Stimulated activated CD4-positive, alpha-beta T cell treated with anti-CD3 and anti-CD28 coated beads, Interleukin-12 subunit alpha, Interleukin-12 subunit beta, amount 100 ng/mL, for 4 hours (primary cell): ENCODE measurements around the gene GTF2H2.
"Not testable (repeated sequence)": the region's sequence is repeated elsewhere in the genome, so short reads cannot be mapped to it uniquely, and the experiment has no call there.

Experiments
- DNase-seq: peaks from one replicate; pipeline ENCODE4 v3.0.0-alpha.2; 2020

Gene GTF2H2

DNA sequence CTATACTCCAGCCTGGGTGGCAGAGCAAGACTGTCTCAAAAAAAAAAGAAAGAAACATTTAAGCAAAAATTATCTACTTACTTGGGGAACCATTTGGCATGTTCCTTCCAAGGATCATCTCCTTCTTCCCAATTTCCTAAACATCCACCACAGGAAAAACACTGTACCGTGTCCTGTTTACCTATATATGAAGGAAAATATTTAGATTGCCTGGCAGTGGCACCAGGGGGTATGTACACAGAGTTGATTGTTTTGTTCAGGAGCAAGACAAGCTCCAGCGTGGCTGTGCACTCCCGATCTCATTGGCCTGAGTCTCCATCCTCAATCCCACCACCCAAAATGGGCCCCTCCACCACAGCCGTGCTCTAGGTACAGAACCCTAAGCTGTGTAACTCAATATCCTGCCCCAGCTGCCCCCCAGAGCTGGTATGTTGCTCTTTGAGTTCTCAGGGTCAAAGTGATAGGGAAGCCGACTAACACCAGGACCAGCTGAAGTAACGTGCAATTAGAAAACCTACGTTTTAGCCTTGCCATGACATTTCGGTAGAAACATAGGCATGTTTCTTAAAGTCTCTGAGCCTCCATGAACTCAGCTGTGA lies 56.2 kb downstream of the GTF2H2 start:
- no peak for DNase-seq

DNA sequence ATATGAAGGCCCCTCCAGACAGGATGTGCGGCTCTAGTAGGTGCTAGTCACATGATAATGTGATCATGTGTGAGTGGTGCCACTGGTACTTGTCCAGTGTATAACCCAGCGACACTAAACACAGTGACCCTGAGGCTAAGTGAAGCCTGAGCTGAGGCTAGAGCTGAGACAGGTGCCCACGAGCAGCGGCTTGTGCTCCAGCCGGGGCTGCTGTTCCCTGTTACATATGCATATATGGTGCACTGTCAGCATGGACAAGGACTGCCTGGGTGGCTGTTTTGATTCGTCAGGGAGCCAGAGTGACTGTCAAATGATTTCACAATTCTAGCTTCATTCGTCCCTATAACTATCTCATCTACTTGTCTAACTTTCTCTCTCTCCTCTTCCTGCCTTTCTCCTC lies 60.5 kb downstream of the GTF2H2 start:
- DNase-seq: not testable (repeated sequence)
